GM21529 (cell line): ENCODE measurements around the gene ZNF219.
"Not testable (repeated sequence)": the region's sequence is repeated elsewhere in the genome, so short reads cannot be mapped to it uniquely, and the experiment has no call there.

Experiments used
- ATAC-seq: cut with Tn5 transposase; IDR thresholded peaks from one replicate; pipeline ENCODE4 v1.9.1; 2021; ENCODE audit not compliant: unreplicated experiment

ZNF219 gene

DNA sequence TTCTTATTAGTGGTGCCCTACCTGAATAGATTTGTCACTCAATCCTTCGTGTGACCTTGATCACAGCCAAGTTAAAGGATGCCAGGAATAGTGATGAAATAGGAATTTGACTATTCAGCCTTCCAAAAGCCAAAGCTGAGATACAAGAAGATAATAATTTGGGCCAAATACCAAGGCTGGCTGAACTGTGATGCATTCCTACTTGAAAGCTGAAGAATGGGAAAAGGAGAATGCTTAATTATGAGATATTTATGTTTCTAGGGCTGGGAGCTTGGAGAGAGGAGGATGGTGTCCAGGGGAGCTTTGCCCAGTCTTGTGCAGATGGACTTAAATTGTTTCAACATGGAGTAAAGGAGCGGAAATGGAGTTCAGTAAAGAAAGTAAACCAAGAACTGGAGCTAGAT is 51.1 kb downstream of the ZNF219 start:
- no peak for ATAC-seq

DNA sequence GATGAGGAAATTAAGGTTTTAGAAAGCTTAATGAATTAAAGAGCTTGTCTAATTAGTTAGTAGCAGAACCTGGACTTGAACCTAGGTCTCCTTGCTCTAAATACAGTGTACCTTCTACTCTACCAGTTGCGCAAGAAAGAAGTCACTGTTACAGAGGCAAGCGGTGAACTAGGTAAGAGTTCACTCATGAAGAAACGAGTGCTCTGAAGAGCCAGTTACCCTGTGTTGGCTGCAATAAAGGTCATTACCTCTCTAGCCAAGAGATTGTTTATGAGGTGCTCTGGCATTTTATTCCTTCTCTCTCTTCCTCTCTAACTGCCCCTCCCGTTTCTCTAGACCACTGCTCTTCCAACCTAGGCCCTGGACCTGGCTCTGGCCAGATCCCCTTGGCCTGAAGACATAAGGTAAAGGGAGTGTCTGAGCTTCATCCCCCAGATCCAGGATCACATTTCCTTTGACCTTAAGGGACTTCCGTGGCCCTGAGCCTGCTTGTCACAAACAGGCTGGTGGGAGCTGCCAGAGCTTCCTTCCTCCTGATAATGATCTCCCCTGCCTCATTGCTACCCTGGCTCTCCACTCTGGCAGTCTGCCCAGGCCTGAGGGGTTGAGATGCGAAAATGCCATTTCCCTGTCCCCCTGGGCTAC is 54.4 kb downstream of the ZNF219 start:
- no peak for ATAC-seq

DNA sequence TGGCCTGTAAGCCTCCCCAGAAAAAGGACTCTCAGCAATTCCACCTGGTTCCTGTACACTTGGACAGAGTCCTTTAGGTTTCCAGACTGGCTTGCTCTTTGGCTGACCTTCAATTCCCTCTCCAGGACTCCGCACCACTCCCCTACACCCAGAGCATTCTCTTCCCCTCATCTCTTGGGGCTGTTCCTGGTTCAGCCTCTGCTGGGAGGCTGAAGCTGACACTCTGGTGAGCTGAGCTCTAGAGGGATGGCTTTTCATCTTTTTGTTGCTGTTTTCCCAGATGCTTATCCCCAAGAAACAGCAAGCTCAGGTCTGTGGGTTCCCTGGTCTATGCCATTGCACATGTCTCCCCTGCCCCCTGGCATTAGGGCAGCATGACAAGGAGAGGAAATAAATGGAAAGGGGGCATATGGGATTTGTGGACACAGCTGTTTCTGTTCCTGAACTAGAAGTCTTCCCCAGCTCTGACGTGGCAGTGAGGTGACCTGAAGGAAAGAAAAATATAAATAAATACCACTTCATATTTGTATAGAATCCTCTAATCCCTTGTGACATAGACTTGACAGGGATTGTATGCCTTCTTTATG is 55.0 kb downstream of the ZNF219 start:
- no peak for ATAC-seq

DNA sequence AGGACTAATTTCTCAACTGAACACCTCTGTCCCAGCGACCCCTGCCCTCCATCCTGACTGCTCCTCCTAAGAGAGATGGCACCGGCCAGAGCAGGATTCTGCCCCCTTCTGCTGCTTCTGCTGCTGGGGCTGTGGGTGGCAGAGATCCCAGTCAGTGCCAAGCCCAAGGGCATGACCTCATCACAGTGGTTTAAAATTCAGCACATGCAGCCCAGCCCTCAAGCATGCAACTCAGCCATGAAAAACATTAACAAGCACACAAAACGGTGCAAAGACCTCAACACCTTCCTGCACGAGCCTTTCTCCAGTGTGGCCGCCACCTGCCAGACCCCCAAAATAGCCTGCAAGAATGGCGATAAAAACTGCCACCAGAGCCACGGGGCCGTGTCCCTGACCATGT is 55.5 kb downstream of the ZNF219 start:
- no peak for ATAC-seq

DNA sequence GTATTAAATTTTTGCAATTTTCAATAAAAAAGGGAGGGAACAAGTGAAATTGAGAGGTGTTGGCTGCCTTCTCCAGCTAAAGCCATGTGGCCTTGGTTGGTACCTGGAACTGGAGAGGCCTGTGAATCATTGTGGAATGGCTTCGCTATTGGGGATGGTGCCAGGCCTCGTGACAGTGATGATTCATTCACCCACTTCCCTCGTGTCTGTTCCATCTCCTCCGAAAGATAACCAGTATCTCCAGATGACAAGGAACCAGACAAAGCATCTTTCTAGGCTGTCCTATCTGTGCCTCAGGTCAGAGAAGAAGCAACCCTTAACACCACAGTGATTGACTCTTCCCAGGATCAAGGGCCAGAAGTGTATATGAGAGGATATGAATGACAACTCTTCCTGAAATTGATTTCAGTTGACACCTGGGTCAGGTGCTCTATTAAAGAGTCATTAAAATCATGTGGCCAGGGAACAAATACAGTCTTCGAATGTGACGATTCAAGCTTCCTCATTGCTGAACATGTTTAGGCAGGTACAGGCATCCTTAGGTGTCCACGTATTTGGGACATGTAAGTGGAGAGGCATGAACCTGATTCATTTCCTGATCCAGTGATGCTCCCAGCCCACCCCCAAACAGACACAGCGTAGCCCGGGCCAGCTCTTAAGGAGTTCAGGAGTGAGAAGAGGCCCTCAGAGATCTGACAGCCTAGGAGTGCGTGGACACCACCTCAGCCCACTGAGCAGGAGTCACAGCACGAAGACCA is 56.6 kb downstream of the ZNF219 start, which contains the start of gene RNASE7:
TSS of gene RNASE7 (plus strand) at position 687 of the 758 bp plus-strand sequence. CDS start 631 bp downstream, outside the sequence.
- ATAC-seq = no peak

DNA sequence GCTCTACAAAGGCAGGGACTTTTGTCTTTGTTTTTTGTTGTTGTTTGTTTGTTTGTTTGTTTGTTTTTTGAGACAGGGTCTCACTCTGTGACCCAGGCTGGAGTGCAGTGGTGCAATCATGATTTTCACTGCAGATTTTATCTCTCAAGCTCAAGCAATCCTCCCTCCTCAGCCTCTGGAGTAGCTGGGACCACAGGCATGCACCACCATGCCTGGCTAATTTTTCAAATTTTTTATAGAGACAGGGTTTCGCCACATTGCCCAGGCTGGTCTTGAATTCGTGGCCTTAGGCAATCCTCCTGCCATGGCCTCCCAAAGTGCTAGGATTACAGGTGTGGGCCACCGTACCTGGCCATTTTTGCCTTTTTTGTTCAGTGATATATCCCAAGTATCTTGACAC is 57.5 kb downstream of the ZNF219 start:
- ATAC-seq = not testable (repeated sequence)

DNA sequence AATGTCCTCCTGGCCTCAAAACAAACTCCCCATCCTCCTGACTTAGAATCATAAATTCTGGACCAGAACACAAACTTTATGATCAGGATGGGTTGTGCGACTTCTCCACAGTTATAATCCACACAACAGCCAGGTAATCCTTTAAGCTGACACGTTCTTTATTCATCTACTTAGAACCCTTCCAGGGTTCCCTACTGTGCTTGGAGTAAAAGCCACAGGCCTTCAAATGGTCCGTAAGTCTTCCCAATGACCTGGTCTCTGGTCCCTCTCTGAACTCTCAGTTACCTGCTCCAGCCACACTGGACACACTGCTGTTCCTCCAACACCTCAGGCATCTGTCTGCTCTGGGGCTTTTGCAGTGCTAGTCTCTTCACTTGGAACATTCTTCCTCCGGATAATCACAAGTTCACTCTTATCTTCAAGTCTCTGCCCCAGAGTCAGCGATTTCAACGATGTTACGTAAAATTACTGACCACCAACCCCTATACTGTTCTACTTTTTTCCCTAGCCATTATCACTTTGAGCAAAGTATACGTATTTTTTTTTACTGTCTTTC is 58.0 kb downstream of the ZNF219 start:
- no peak for ATAC-seq
